OCI-LY1 (cell line): ENCODE measurements around the gene MMAA.
"Not testable (repeated sequence)": the region's sequence is repeated elsewhere in the genome, so short reads cannot be mapped to it uniquely, and the experiment has no call there.

Experiments used
- CTCF ChIP-seq: fragments of 200-600 bp; sonication (generic), shearing (Covaris generic); IDR thresholded peaks from 2 replicates; pipeline ENCODE4 v1.5.1; 2017; ENCODE audit warnings: mild to moderate bottlenecking, antibody characterized with exemption, low read length, moderate library complexity, mixed read lengths
- EZH2 ChIP-seq: fragments of 200-600 bp; sonication (generic), shearing (Covaris generic); IDR thresholded peaks from 2 replicates; pipeline ENCODE4 v1.8.0; 2017; ENCODE audit warnings: borderline replicate concordance, mixed run types, mild to moderate bottlenecking, antibody characterized with exemption, low read length, moderate library complexity, mixed read lengths

DNA sequence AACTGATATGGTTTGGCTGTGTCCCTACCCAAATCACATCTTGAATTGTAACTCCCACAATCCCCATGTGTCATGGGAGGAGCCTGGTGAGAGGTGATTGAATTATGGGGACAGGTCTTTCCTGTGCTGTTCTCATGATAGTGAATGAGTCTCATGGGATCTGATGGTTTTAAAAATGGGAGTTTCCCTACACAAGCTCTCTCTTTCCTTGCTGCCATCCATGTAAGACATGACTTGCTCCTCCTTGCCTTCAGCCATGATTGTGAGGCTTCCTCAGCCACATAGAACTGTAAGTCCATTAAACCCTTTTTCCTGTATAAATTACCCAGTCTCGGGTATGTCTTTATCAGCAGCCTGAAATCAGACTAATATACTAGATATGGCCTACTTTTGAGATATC is 2.9 kb downstream of the MMAA start:
- not testable (repeated sequence) for TF ChIP-seq CTCF, EZH2
